CD8-positive, alpha-beta memory T cell (primary cell): Measurements from ENCODE around the gene POLR2I. TPM values are rescaled to one million over a fixed set of nuclear protein-coding genes. Genes with fewer than 3 reads are reported as not detected.

ENCODE experiments used
- CTCF ChIA-PET: fragments of 350-600 bp; sonication (Branson Sonifier 250); formaldehyde crosslinking; loops from one replicate; lab custom pipeline; 2021; ENCODE audit warnings: antibody characterized with exemption; lab: Charles Lee
- POLR2A ChIA-PET: fragments of 350-600 bp; sonication (Branson Sonifier 250); formaldehyde crosslinking; loops from one replicate; lab custom pipeline; 2021; ENCODE audit warnings: antibody characterized with exemption; lab: Charles Lee
- DNase-seq, 5 donors: peaks; one replicate each; pipeline versions ENCODE4 v3.0.0 to v3.0.0-alpha.2; 2020 to 2022; ENCODE audit warnings: mixed read lengths in 1 of 5
- H3K27ac ChIP-seq: one replicate; pipeline ENCODE4 v1.7.0; 2013; ENCODE audit warnings: low read depth, mild to moderate bottlenecking, low read length, moderate library complexity
- H3K27me3 ChIP-seq: 2 replicates; pipeline ENCODE4 v1.7.0; 2013; ENCODE audit warnings: low read length, mild to moderate bottlenecking; ENCODE audit not compliant: insufficient read depth, poor library complexity, severe bottlenecking
- H3K36me3 ChIP-seq: 2 replicates; pipeline ENCODE4 v1.7.0; 2013; ENCODE audit warnings: mild to moderate bottlenecking, low read length, moderate library complexity; ENCODE audit not compliant: insufficient read depth
- H3K4me1 ChIP-seq: 2 replicates; pipeline ENCODE4 v1.7.0; 2013; ENCODE audit warnings: mild to moderate bottlenecking, low read length, moderate library complexity; ENCODE audit not compliant: insufficient read depth
- H3K4me3 ChIP-seq: 2 replicates; pipeline ENCODE4 v1.7.0; 2013; ENCODE audit warnings: mild to moderate bottlenecking, low read length
- H3K9me3 ChIP-seq: 2 replicates; pipeline ENCODE4 v1.7.0; 2013; ENCODE audit warnings: mild to moderate bottlenecking, low read length
- H3K27ac Mint-ChIP-seq, 8 donors: one replicate each; pipeline ENCODE4 v1.8.0; 2020 to 2021; ENCODE audit warnings: mixed read lengths in 8 of 8, mild to moderate bottlenecking in 6 of 8, inconsistent platforms in 3 of 8, moderate library complexity in 3 of 8
- H3K27me3 Mint-ChIP-seq, 2 donors: one replicate each; pipeline ENCODE4 v1.8.0; 2020 to 2021; ENCODE audit warnings: mixed read lengths in 2 of 2, mild to moderate bottlenecking in 1 of 2, moderate library complexity in 1 of 2
- H3K36me3 Mint-ChIP-seq, 3 donors: one replicate each; pipeline ENCODE4 v1.8.0; 2020 to 2021; ENCODE audit warnings: mixed read lengths in 3 of 3, inconsistent platforms in 1 of 3, mild to moderate bottlenecking in 1 of 3
- H3K4me1 Mint-ChIP-seq, 3 donors: one replicate each; pipeline ENCODE4 v1.8.0; 2020 to 2021; ENCODE audit warnings: mixed read lengths in 3 of 3, inconsistent platforms in 1 of 3, mild to moderate bottlenecking in 1 of 3
- H3K4me3 Mint-ChIP-seq, 7 donors: one replicate each; pipeline ENCODE4 v1.8.0; 2020 to 2021; ENCODE audit warnings: mixed read lengths in 7 of 7, mild to moderate bottlenecking in 6 of 7, moderate library complexity in 4 of 7, inconsistent platforms in 2 of 7
- H3K9me3 Mint-ChIP-seq, 5 donors: one replicate each; pipeline ENCODE4 v1.8.0; 2020 to 2022; ENCODE audit warnings: mixed read lengths in 5 of 5, mild to moderate bottlenecking in 3 of 5, moderate library complexity in 2 of 5, inconsistent platforms in 1 of 5
- polyA plus RNA-seq: library from polyadenylated mRNA; unstranded; fragments of 300-500 nt; fragmentation: Illumina TruSeq; gene quantifications from one replicate; pipeline ENCODE4 v1.2.3, GENCODE V29; 2021
- total RNA-seq, 2 experiments: library from RNA; stranded (reverse); gene quantifications; one replicate each; pipeline ENCODE4 v1.2.3, GENCODE V29; 2021

The POLR2I gene
- total and polyA plus RNA-seq, 3 experiments from 2014 or later = 118 to 159 (median 131) TPM

GRCh38 chr19:36093146-36093662 lies 21.5 kb downstream of the POLR2I start:
- no peak overlapping the region for H3K27ac ChIP-seq
- peaks cover 0 to 3% (median 0%) of the 10 kb centered on the region in 3 donors for H3K36me3 Mint-ChIP-seq
- no peaks in the 10 kb centered on the region for H3K9me3 Mint-ChIP-seq
- peak overlapping the region in 5 of 8 donors; percentile 30 to 54 (median 41) for H3K27ac Mint-ChIP-seq
- H3K4me1 Mint-ChIP-seq = peaks cover 2 to 14% (median 10%) of the 10 kb centered on the region in 3 donors
- no peak overlapping the region for H3K4me3 Mint-ChIP-seq
- no peak for DNase-seq
- H3K27me3 Mint-ChIP-seq = no peaks in the 10 kb centered on the region
- H3K9me3 ChIP-seq = no peaks in the 10 kb centered on the region
- H3K36me3 ChIP-seq = no peaks in the 10 kb centered on the region
- ChIA-PET CTCF (no interaction called here), POLR2A (no interaction called here)
- no peaks in the 10 kb centered on the region for H3K4me1 ChIP-seq
- no peak overlapping the region for H3K4me3 ChIP-seq
- H3K27me3 ChIP-seq = no peaks in the 10 kb centered on the region

GRCh38 chr19:36092566-36092965 lies 22.1 kb downstream of the POLR2I start:
- no peak overlapping the region for H3K4me3 ChIP-seq
- Mint-ChIP-seq H3K36me3 (peaks cover 0 to 3% (median 0%) of the 10 kb centered on the region in 3 donors), H3K9me3 (no peaks in the 10 kb centered on the region), H3K27me3 (no peaks in the 10 kb centered on the region), H3K4me3 (no peak overlapping the region), H3K27ac (peak overlapping the region in 1 of 8 donors; percentile 66), H3K4me1 (peaks cover 2 to 14% (median 10%) of the 10 kb centered on the region in 3 donors)
- H3K9me3 ChIP-seq = no peaks in the 10 kb centered on the region
- H3K4me1 ChIP-seq = no peaks in the 10 kb centered on the region
- no peak for DNase-seq
- CTCF ChIA-PET = no interaction called here
- H3K27ac ChIP-seq = no peak overlapping the region
- H3K27me3 ChIP-seq = no peaks in the 10 kb centered on the region
- POLR2A ChIA-PET = no interaction called here
- no peaks in the 10 kb centered on the region for H3K36me3 ChIP-seq

GRCh38 chr19:36090910-36091695 lies 23.6 kb downstream of the POLR2I start:
- Mint-ChIP-seq H3K27ac (no peak overlapping the region), H3K4me1 (peaks cover 2 to 14% (median 10%) of the 10 kb centered on the region in 3 donors), H3K27me3 (no peaks in the 10 kb centered on the region), H3K9me3 (no peaks in the 10 kb centered on the region), H3K36me3 (no peaks in the 10 kb centered on the region), H3K4me3 (no peak overlapping the region)
- CTCF ChIA-PET = interaction anchor here (0.6 kb wide), 1 partner anchor 90 kb away, joined by 4 read pairs; no protein-coding TSS in a partner anchor
- no peaks in the 10 kb centered on the region for H3K36me3 ChIP-seq
- no peak overlapping the region for H3K4me3 ChIP-seq
- POLR2A ChIA-PET = no interaction called here
- no peak overlapping the region for H3K27ac ChIP-seq
- no peaks in the 10 kb centered on the region for H3K27me3 ChIP-seq
- H3K9me3 ChIP-seq = no peaks in the 10 kb centered on the region
- DNase-seq = no peak
- H3K4me1 ChIP-seq = no peaks in the 10 kb centered on the region

DNA sequence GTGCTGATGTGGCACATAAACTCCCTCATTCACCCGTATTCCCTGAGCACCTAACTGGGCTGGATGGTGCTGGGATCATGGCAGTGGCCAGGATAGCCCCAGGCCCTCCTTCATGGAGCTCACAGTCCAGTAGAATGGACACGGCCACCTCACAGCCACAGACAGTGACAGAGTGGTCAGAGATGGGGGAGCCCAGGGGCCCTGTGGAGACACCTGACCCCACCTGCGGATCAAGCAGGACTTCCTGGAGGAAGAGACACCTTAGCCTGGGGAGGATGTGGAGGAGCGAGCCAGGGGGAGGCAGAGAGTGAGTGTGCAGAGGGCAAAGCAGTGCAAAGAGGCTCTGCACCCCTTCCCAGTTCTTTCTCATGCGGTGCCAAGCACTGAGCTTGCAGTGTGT lies 24.8 kb downstream of the POLR2I start:
- H3K9me3 ChIP-seq = no peaks in the 10 kb centered on the region
- H3K36me3 ChIP-seq = no peaks in the 10 kb centered on the region
- no peak for DNase-seq
- H3K27ac Mint-ChIP-seq = peak overlapping the region in 1 of 8 donors; percentile 80
- CTCF ChIA-PET = no interaction called here
- H3K4me1 Mint-ChIP-seq = peaks cover 2 to 14% (median 10%) of the 10 kb centered on the region in 3 donors
- H3K4me3 Mint-ChIP-seq = no peak overlapping the region
- H3K27me3 ChIP-seq = no peaks in the 10 kb centered on the region
- no peak overlapping the region for H3K27ac ChIP-seq
- H3K9me3 Mint-ChIP-seq = no peaks in the 10 kb centered on the region
- no peaks in the 10 kb centered on the region for H3K4me1 ChIP-seq
- POLR2A ChIA-PET = no interaction called here
- no peaks in the 10 kb centered on the region for H3K36me3 Mint-ChIP-seq
- H3K27me3 Mint-ChIP-seq = no peaks in the 10 kb centered on the region
- no peak overlapping the region for H3K4me3 ChIP-seq

DNA sequence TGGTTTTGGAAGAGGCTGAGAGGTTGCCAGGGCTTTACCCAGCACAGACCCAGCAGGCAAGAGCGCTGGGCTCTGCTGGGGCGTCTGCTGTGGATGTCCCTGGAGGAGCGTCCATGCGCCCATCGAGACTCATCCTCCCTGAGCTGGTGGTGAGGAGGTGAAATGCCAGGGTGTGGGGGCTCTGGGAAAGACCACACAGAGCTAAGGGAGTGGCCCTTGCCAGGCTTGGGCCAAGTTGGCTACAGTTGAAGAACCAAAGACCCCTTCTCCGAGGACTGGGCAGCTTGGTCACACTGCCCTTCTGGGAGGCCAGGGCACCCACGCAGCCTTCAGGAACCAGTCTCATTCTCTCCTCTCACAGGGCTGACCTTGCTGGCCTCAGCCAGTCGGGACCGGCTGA lies 28.3 kb downstream of the POLR2I start:
- H3K27me3 Mint-ChIP-seq = no peaks in the 10 kb centered on the region
- H3K4me1 Mint-ChIP-seq = no peaks in the 10 kb centered on the region
- peaks cover 0 to 5% (median 0%) of the 10 kb centered on the region in 3 donors for H3K36me3 Mint-ChIP-seq
- no peak overlapping the region for H3K27ac Mint-ChIP-seq
- no peaks in the 10 kb centered on the region for H3K4me1 ChIP-seq
- no peaks in the 10 kb centered on the region for H3K36me3 ChIP-seq
- no peaks in the 10 kb centered on the region for H3K9me3 ChIP-seq
- H3K9me3 Mint-ChIP-seq = no peaks in the 10 kb centered on the region
- DNase-seq = no peak
- H3K27ac ChIP-seq = no peak overlapping the region
- no peak overlapping the region for H3K4me3 ChIP-seq
- POLR2A ChIA-PET = no interaction called here
- H3K27me3 ChIP-seq = no peaks in the 10 kb centered on the region
- CTCF ChIA-PET = no interaction called here
- no peak overlapping the region for H3K4me3 Mint-ChIP-seq

GRCh38 chr19:36084231-36085009 lies 30.3 kb downstream of the POLR2I start:
- ChIA-PET CTCF (no interaction called here), POLR2A (no interaction called here)
- no peaks in the 10 kb centered on the region for H3K9me3 ChIP-seq
- Mint-ChIP-seq H3K4me1 (no peaks in the 10 kb centered on the region), H3K27me3 (no peaks in the 10 kb centered on the region), H3K27ac (peak overlapping the region in 1 of 8 donors; percentile 17), H3K4me3 (no peak overlapping the region), H3K9me3 (no peaks in the 10 kb centered on the region), H3K36me3 (peaks cover 0 to 5% (median 3%) of the 10 kb centered on the region in 3 donors)
- no peak overlapping the region for H3K27ac ChIP-seq
- no peaks in the 10 kb centered on the region for H3K27me3 ChIP-seq
- H3K4me1 ChIP-seq = no peaks in the 10 kb centered on the region
- no peaks in the 10 kb centered on the region for H3K36me3 ChIP-seq
- H3K4me3 ChIP-seq = no peak overlapping the region
- DNase-seq = no peak

DNA sequence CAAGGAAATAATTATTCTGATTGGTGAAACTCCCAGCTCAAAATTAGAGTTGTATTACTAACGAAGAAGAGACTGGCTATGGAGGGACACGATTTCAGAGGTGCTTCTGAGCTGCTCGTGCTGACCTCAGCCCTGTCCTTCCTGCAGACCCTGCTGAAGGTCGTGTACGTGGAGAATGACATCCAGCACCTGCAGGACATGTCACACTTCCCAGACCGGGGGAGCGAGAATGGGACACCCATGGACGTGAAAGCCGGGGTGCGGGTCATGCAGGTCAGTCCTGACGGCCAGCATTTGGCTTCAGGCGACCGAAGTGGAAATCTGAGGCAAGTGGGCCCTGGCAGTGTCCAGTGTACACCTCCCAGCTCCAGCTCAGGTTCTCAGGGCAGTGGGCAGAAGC lies 31.8 kb downstream of the POLR2I start:
- no peak overlapping the region for H3K27ac ChIP-seq
- no peaks in the 10 kb centered on the region for H3K36me3 ChIP-seq
- no peak overlapping the region for H3K4me3 ChIP-seq
- Mint-ChIP-seq H3K27ac (no peak overlapping the region), H3K4me1 (no peaks in the 10 kb centered on the region), H3K27me3 (no peaks in the 10 kb centered on the region), H3K9me3 (no peaks in the 10 kb centered on the region), H3K4me3 (no peak overlapping the region), H3K36me3 (peaks cover 0 to 5% (median 3%) of the 10 kb centered on the region in 3 donors)
- POLR2A ChIA-PET = no interaction called here
- no peak for DNase-seq
- no peaks in the 10 kb centered on the region for H3K4me1 ChIP-seq
- H3K9me3 ChIP-seq = no peaks in the 10 kb centered on the region
- CTCF ChIA-PET = no interaction called here
- no peaks in the 10 kb centered on the region for H3K27me3 ChIP-seq

DNA sequence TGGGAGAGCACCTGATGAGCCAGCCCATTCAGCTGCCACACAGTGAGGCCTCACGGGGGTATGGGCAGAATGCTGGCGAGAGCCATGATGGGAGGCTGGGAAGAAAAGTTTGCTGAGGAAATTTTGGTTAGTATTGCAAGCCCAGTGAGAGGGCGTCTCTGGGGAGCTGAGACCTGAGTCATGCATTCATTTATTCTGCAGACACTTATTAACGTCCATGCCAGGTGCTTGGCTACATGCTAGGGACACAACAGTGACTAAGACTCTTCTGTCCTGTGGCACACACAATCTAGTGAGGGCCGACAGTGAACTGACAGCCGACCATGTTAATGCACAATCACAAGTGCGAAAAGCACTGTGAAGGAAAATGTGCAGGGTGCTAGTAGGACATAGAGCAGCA lies 32.8 kb downstream of the POLR2I start:
- Mint-ChIP-seq H3K36me3 (peaks cover 0 to 5% (median 3%) of the 10 kb centered on the region in 3 donors), H3K27ac (no peak overlapping the region), H3K9me3 (no peaks in the 10 kb centered on the region), H3K4me3 (no peak overlapping the region), H3K4me1 (no peaks in the 10 kb centered on the region), H3K27me3 (no peaks in the 10 kb centered on the region)
- H3K27ac ChIP-seq = no peak overlapping the region
- ChIA-PET CTCF (no interaction called here), POLR2A (no interaction called here)
- no peaks in the 10 kb centered on the region for H3K36me3 ChIP-seq
- DNase-seq = no peak
- H3K9me3 ChIP-seq = no peaks in the 10 kb centered on the region
- H3K4me1 ChIP-seq = no peaks in the 10 kb centered on the region
- H3K27me3 ChIP-seq = no peaks in the 10 kb centered on the region
- H3K4me3 ChIP-seq = no peak overlapping the region
